Stomach (tissue), 19 donors: ENCODE data around the gene ATXN7L3B. TPM values are rescaled to one million over a fixed set of nuclear protein-coding genes. Genes with fewer than 3 reads are reported as not detected.

ENCODE experiments used
- DNase-seq, 2 donors: peaks; one replicate each; pipeline versions ENCODE4 v3.0.0 to v3.0.0-alpha.2; 2013 to 2019
- H3K27ac ChIP-seq, 5 donors: fragments of 200-600 bp in 4 of 5; sonication (generic) in 4 of 5; one replicate each; pipeline ENCODE4 v1.5.1; 2013 to 2019; ENCODE audit warnings: mild to moderate bottlenecking in 1 of 5, moderate library complexity in 1 of 5
- H3K27me3 ChIP-seq, 3 donors: fragments of 200-600 bp; sonication (generic); one replicate each; pipeline ENCODE4 v1.5.1; 2017 to 2019; ENCODE audit warnings: mixed run types in 1 of 3
- H3K36me3 ChIP-seq, 4 donors: fragments of 200-600 bp; sonication (generic); 1 replicate in 3 of 4; 2 replicates in 1 of 4; pipeline ENCODE4 v1.5.1; 2016 to 2019
- H3K4me1 ChIP-seq, 4 donors: fragments of 200-600 bp; sonication (generic); one replicate each; pipeline ENCODE4 v1.5.1; 2016 to 2019
- H3K4me3 ChIP-seq, 4 donors: fragments of 200-600 bp; sonication (generic) in 3 of 4; one replicate each; pipeline ENCODE4 v1.5.1; 2016 to 2019; ENCODE audit warnings: mild to moderate bottlenecking in 1 of 4
- H3K9me3 ChIP-seq, 4 donors: fragments of 200-600 bp; sonication (generic); one replicate each; pipeline ENCODE4 v1.5.1; 2016 to 2019
- EP300 ChIP-seq: sonication (generic); formaldehyde crosslinking; IDR thresholded peaks from one replicate; pipeline ENCODE4 v1.6.1; 2017; ENCODE audit warnings: antibody characterized with exemption
- POLR2A ChIP-seq, 4 donors: fragments of 450-650 bp; IDR thresholded peaks; one replicate each; pipeline ENCODE4 v1.6.1; 2016; ENCODE audit warnings: antibody characterized with exemption in 4 of 4, control low read depth in 2 of 4, mild to moderate bottlenecking in 1 of 4, moderate library complexity in 1 of 4
- POLR2AphosphoS5 ChIP-seq, 3 donors: sonication (generic); formaldehyde crosslinking; IDR thresholded peaks; one replicate each; pipeline ENCODE4 v1.6.1; 2016; ENCODE audit warnings: antibody characterized with exemption in 3 of 3
- WGBS, 5 donors: extraction: QIAGEN DNeasy Blood & Tissue Kit in 3 of 5; methylation state at CpG; one replicate each; pipeline versions ENCODE4 v1.1.5 to v1.1.7; 2013 to 2018; 5-methylcytosine and 5-hydroxymethylcytosine counted together
- intact Hi-C: fragments of 100-400 bp; cut with DNase I; formaldehyde crosslinking; loops from one replicate; pipeline ENCODE4 v1.15.1; 2023; ENCODE audit warnings: low total_unique reads
- long read RNA-seq, 10 donors: transcript quantifications; one replicate each; lab custom pipeline, GENCODE V29; 2026
- polyA plus RNA-seq, 3 donors: library from polyadenylated mRNA; stranded (reverse); fragments of 200-250 nt; gene quantifications; one replicate each; pipeline ENCODE4 v1.2.3, GENCODE V29; 2013
- total RNA-seq, 5 donors: library from RNA; depleted of rRNA; stranded (reverse); fragments of >200 nt; gene quantifications; one replicate each; pipeline versions ENCODE4 v1.1.0 to v1.2.3, GENCODE V29; 2014 to 2016
- TF ChIP-seq, protein P1 (sequence below), 7 experiments: fragments of 450-650 bp in 4 of 7; fragments of 200-600 bp in 3 of 7; sonication (generic) in 3 of 7; IDR thresholded peaks; one replicate each; pipeline ENCODE4 v1.5.1; 2016 to 2019; ENCODE audit warnings: antibody characterized with exemption in 7 of 7, control low read depth in 2 of 7, mild to moderate bottlenecking in 1 of 7
- donor health status: healthy with polysubstance abuse.
- donor health status: Bipolar disorder and iron deficiency.
- donor health status: healthy.

Gene ATXN7L3B
- total RNA-seq, result 10 to 100 TPM; 14.2 to 59.8 (median 25.7) TPM
- 10 to 100 TPM; 16.3 to 31.3 (median 27.3) TPM for polyA plus RNA-seq
- long read RNA-seq, donor 1, full-length matches to known transcripts, result 77 of 77 reads
- long read RNA-seq, donor 1, partial matches to known transcripts, result 0 of 77 reads
- long read RNA-seq, donor 1, other reads (novel, unspliced or antisense), result 0 of 77 reads
- long read RNA-seq, donor 2, full-length matches to known transcripts, result 101 of 101 reads
- long read RNA-seq, donor 2, partial matches to known transcripts, result 0 of 101 reads
- long read RNA-seq, donor 2, other reads (novel, unspliced or antisense), result 0 of 101 reads
- long read RNA-seq, donor 3, full-length matches to known transcripts, result 65 of 65 reads
- long read RNA-seq, donor 3, partial matches to known transcripts, result 0 of 65 reads
- long read RNA-seq, donor 3, other reads (novel, unspliced or antisense), result 0 of 65 reads
- long read RNA-seq, donor 4, full-length matches to known transcripts, result 6 of 6 reads
- long read RNA-seq, donor 4, partial matches to known transcripts, result 0 of 6 reads
- long read RNA-seq, donor 4, other reads (novel, unspliced or antisense), result 0 of 6 reads
- long read RNA-seq, donor 5, full-length matches to known transcripts, result 84 of 84 reads
- long read RNA-seq, donor 5, partial matches to known transcripts, result 0 of 84 reads
- long read RNA-seq, donor 5, other reads (novel, unspliced or antisense), result 0 of 84 reads
- long read RNA-seq, donor 6, full-length matches to known transcripts, result 265 of 265 reads
- long read RNA-seq, donor 6, partial matches to known transcripts, result 0 of 265 reads
- long read RNA-seq, donor 6, other reads (novel, unspliced or antisense), result 0 of 265 reads
- long read RNA-seq, donor 7, full-length matches to known transcripts, result 116 of 116 reads
- long read RNA-seq, donor 7, partial matches to known transcripts, result 0 of 116 reads
- long read RNA-seq, donor 7, other reads (novel, unspliced or antisense), result 0 of 116 reads
- long read RNA-seq, donor 8, full-length matches to known transcripts, result 142 of 142 reads
- long read RNA-seq, donor 8, partial matches to known transcripts, result 0 of 142 reads
- long read RNA-seq, donor 8, other reads (novel, unspliced or antisense), result 0 of 142 reads
- long read RNA-seq, donor 9, full-length matches to known transcripts, result 152 of 152 reads
- long read RNA-seq, donor 9, partial matches to known transcripts, result 0 of 152 reads
- long read RNA-seq, donor 9, other reads (novel, unspliced or antisense), result 0 of 152 reads
- long read RNA-seq, donor 10, full-length matches to known transcripts, result 36 of 36 reads
- long read RNA-seq, donor 10, partial matches to known transcripts, result 0 of 36 reads
- long read RNA-seq, donor 10, other reads (novel, unspliced or antisense), result 0 of 36 reads

GRCh38 chr12:74537707-74538385 is at the start of gene ATXN7L3B:
Gene ATXN7L3B, plus strand, starts transcription at chr12:74537835. Its CDS starts 278 bp downstream, at chr12:74538113.
- intact Hi-C loops, result no loop called here
- 0 to 1% (median 0%) methylated on average over 30 to 49 of the region's 49 CpGs for WGBS, 5 donors
- peak within 1 kb of the TSS; percentile 92 to 97 (median 95) for H3K27ac ChIP-seq

DNA sequence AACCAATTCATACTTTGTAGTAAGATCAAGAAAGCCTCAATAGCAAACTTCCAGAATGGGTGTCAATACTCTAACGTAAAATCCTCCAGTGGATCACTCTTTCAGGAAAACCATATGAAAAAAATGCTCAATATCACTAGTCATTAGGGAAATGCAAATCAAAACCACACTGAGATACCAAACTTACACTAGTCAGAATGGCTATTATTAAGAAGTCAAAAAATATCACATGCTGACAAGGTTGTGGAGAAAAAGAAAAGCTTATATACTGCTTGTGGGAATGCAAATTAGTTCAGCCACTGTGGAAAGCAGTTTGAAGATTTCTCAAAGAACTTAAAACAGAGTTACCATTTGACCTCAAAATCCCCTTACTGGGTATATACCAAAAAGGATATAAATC is 49.5 kb upstream of the ATXN7L3B start:
- H3K9me3 ChIP-seq, result no peaks in the 10 kb centered on the region
- no peak overlapping the region for H3K4me3 ChIP-seq
- DNase-seq, result no peak
- peaks cover 0 to 6% (median 0%) of the 10 kb centered on the region in 4 donors for H3K4me1 ChIP-seq
- TF ChIP-seq POLR2A (IDR thresholded peaks at IDR 0.05), result no peak
- no peak for TF ChIP-seq EP300
- TF ChIP-seq, protein P1, sequence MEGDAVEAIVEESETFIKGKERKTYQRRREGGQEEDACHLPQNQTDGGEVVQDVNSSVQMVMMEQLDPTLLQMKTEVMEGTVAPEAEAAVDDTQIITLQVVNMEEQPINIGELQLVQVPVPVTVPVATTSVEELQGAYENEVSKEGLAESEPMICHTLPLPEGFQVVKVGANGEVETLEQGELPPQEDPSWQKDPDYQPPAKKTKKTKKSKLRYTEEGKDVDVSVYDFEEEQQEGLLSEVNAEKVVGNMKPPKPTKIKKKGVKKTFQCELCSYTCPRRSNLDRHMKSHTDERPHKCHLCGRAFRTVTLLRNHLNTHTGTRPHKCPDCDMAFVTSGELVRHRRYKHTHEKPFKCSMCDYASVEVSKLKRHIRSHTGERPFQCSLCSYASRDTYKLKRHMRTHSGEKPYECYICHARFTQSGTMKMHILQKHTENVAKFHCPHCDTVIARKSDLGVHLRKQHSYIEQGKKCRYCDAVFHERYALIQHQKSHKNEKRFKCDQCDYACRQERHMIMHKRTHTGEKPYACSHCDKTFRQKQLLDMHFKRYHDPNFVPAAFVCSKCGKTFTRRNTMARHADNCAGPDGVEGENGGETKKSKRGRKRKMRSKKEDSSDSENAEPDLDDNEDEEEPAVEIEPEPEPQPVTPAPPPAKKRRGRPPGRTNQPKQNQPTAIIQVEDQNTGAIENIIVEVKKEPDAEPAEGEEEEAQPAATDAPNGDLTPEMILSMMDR (IDR thresholded peaks at IDR 0.05), result no peak
- no peak for TF ChIP-seq POLR2AphosphoS5 (IDR thresholded peaks at IDR 0.05)
- no peaks in the 10 kb centered on the region for H3K36me3 ChIP-seq
- 82 to 94% (median 90%) methylated on average over 1 of the region's 1 CpG for WGBS, 5 donors
- intact Hi-C loops, result no loop called here
- no peaks in the 10 kb centered on the region for H3K27me3 ChIP-seq
- H3K27ac ChIP-seq, result no peak overlapping the region

More at GRCh38 chr12:74537707-74538385, at the start of gene ATXN7L3B:
- peaks cover 31 to 51% (median 44%) of the 10 kb centered on the region in 4 donors for H3K4me1 ChIP-seq
- no peaks in the 10 kb centered on the region for H3K27me3 ChIP-seq
- peaks cover 0 to 25% (median 14%) of the 10 kb centered on the region in 4 donors for H3K36me3 ChIP-seq
- DNase-seq, result peak; percentile 94 to 98
- TF ChIP-seq, protein P1 (IDR thresholded peaks at IDR 0.05), result no peak
- TF ChIP-seq POLR2A (IDR thresholded peaks at IDR 0.05), result peak in 2 of 4 donors; percentile 70 to 79
- TF ChIP-seq POLR2AphosphoS5 (IDR thresholded peaks at IDR 0.05), result peak; percentile 78 to 94 (median 89)
- peak within 1 kb of the TSS; percentile 62 to 75 (median 70) for H3K4me3 ChIP-seq
- H3K9me3 ChIP-seq, result no peaks in the 10 kb centered on the region

DNA sequence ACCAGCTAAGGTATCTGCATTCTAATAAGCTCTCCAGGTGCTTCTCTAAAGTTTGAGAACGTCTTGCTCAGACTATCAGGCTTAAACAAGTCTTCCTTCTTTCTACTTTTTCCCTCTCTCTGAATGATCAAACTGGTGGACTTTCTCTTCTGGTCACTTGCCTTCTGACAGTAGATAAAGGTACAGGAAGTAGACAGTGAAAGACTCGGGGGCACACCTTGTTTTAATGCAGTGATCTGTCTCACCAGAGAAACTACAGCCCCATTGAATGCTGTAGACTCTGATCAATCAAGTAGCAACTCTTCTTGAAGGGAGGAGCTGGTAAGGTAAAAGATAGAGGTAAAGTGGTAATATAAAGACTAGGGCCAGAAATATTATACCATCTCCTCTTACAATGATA is 48.1 kb upstream of the ATXN7L3B start:
- TF ChIP-seq POLR2AphosphoS5 (IDR thresholded peaks at IDR 0.05) (no peak), EP300 (no peak), POLR2A (IDR thresholded peaks at IDR 0.05) (no peak)
- TF ChIP-seq, protein P1 (IDR thresholded peaks at IDR 0.05), result no peak
- 32 to 47% (median 33%) methylated on average over 2 of the region's 2 CpGs for WGBS, 5 donors
- Histone ChIP-seq H3K27me3 (no peaks in the 10 kb centered on the region), H3K4me3 (no peak overlapping the region), H3K27ac (no peak overlapping the region), H3K4me1 (peaks cover 0 to 6% (median 0%) of the 10 kb centered on the region in 4 donors), H3K36me3 (no peaks in the 10 kb centered on the region), H3K9me3 (no peaks in the 10 kb centered on the region)
- intact Hi-C loops, result no loop called here
- DNase-seq, result no peak
